Left forelimb (tissue), 1 donor: ENCODE measurements around the gene PEX10.

ENCODE experiments used
- DNase-seq: peaks from one replicate; pipeline ENCODE4 v3.0.0-alpha.2; 2018; ENCODE audit warnings: low spot score

The PEX10 gene

GRCh38 chr1:2404890-2405511, 7.4 kb downstream of the PEX10 start:
- no peak for DNase-seq

- DNase-seq: no peak
These were observed 8.0 kb downstream of the PEX10 start for GRCh38 chr1:2404142-2404889.

- DNase-seq: no peak
These were observed 9.1 kb downstream of the PEX10 start for GRCh38 chr1:2403273-2403672.

GRCh38 chr1:2402420-2402819, 9.9 kb downstream of the PEX10 start:
- DNase-seq: no peak

- no peak for DNase-seq
These were observed 11.3 kb downstream of the PEX10 start for GRCh38 chr1:2400950-2401649.

- DNase-seq: no peak
These were observed 11.8 kb downstream of the PEX10 start for GRCh38 chr1:2400576-2400909.

- no peak for DNase-seq
These were observed 12.3 kb downstream of the PEX10 start for GRCh38 chr1:2399890-2400575.

GRCh38 chr1:2398871-2399270, 13.5 kb downstream of the PEX10 start:
- DNase-seq: no peak

- no peak for DNase-seq
These were observed 15.2 kb downstream of the PEX10 start for GRCh38 chr1:2397007-2397679.

- DNase-seq: no peak
These were observed 15.9 kb downstream of the PEX10 start for GRCh38 chr1:2396476-2396875.

- no peak for DNase-seq
These were observed 16.3 kb downstream of the PEX10 start for GRCh38 chr1:2396059-2396458.

- DNase-seq: no peak
These were observed 17.1 kb downstream of the PEX10 start for GRCh38 chr1:2395245-2395644.

- DNase-seq: no peak
These were observed 17.6 kb downstream of the PEX10 start for GRCh38 chr1:2394761-2395160.

GRCh38 chr1:2394220-2394619, 18.1 kb downstream of the PEX10 start:
- no peak for DNase-seq

GRCh38 chr1:2393471-2393877, 18.9 kb downstream of the PEX10 start:
- no peak for DNase-seq

- no peak for DNase-seq
These were observed 19.7 kb downstream of the PEX10 start for GRCh38 chr1:2392686-2393085.

- no peak for DNase-seq
These were observed 20.3 kb downstream of the PEX10 start for GRCh38 chr1:2391931-2392509.

GRCh38 chr1:2391041-2391930, 21.1 kb downstream of the PEX10 start, which contains the start of the genes MORN1 and RER1:
Gene MORN1, minus strand, starts transcription at chr1:2391554. Its CDS starts 21 bp downstream, at chr1:2391533.
Gene RER1, plus strand, starts transcription at chr1:2391841. Its CDS starts 3,950 bp downstream, at chr1:2395791.
- DNase-seq: peak; percentile 100

GRCh38 chr1:2389644-2390043, 22.7 kb downstream of the PEX10 start:
- DNase-seq: no peak
